K562 (cell line): Measurements from ENCODE around the gene PKLR. TPM values are rescaled to one million over a fixed set of nuclear protein-coding genes. Genes with fewer than 3 reads are reported as not detected.

Experiments
- ATF3 ChIP-seq, 2 experiments: fragments of 450-650 bp in 1 of 2; sonication (generic) in 1 of 2; formaldehyde crosslinking in 1 of 2; IDR thresholded peaks in 1 of 2; conservative IDR thresholded peaks in 1 of 2; 2 replicates each; pipeline versions ENCODE4 v1.6.1 to v1.8.1; 2016 to 2023; ENCODE audit warnings: mild to moderate bottlenecking in 2 of 2, moderate library complexity in 2 of 2, inconsistent platforms in 1 of 2, missing genetic modification reagents in 1 of 2
- BRF2 ChIP-seq: IDR thresholded peaks from 3 replicates; pipeline ENCODE4 v1.6.1; 2011; ENCODE audit warnings: borderline replicate concordance, mild to moderate bottlenecking; ENCODE audit not compliant: insufficient read length, insufficient read depth
- CREB1 ChIP-seq, 2 experiments: sonication (generic) in 1 of 2; formaldehyde crosslinking in 1 of 2; IDR thresholded peaks; 2 replicates each; pipeline versions ENCODE4 v1.6.1 to v1.8.0; 2012 to 2022; ENCODE audit warnings: inconsistent platforms in 1 of 2, mild to moderate bottlenecking in 1 of 2, missing genetic modification reagents in 1 of 2, moderate library complexity in 1 of 2
- KLF13 ChIP-seq: fragments of 450-650 bp; IDR thresholded peaks from 2 replicates; pipeline ENCODE4 v1.6.1; 2016; ENCODE audit warnings: missing genetic modification characterization, low read depth, mild to moderate bottlenecking, missing compliant biosample characterization, moderate library complexity, borderline replicate concordance
- MXD1 ChIP-seq: fragments of 250-450 bp; sonication (Bioruptor Pico); IDR thresholded peaks from 2 replicates; pipeline ENCODE4 v1.8.0; 2021; ENCODE audit warnings: borderline replicate concordance, mild to moderate bottlenecking, moderate library complexity; ENCODE audit not compliant: poor library complexity, severe bottlenecking
- NFIX ChIP-seq: fragments of 250-450 bp; sonication (Bioruptor Pico); IDR thresholded peaks from 2 replicates; pipeline ENCODE4 v1.4.0; 2020; ENCODE audit warnings: low read depth, mild to moderate bottlenecking, moderate library complexity
- POLR2AphosphoS5 ChIP-seq: IDR thresholded peaks from 2 replicates; pipeline ENCODE4 v1.6.1; 2011; ENCODE audit warnings: mild to moderate bottlenecking, low read depth, low read length, moderate library complexity; ENCODE audit not compliant: control insufficient read depth, insufficient read depth
- POLR3A ChIP-seq: IDR thresholded peaks from 2 replicates; pipeline ENCODE4 v1.6.1; 2011; ENCODE audit warnings: borderline replicate concordance, mild to moderate bottlenecking, moderate library complexity; ENCODE audit not compliant: insufficient read length, insufficient read depth; ENCODE audit errors: extremely low read depth
- RBBP5 ChIP-seq: fragments of 200-600 bp; sonication (generic); IDR thresholded peaks from 2 replicates; pipeline ENCODE4 v1.6.1; 2012; ENCODE audit warnings: borderline replicate concordance, mild to moderate bottlenecking, low read length, control low read depth, inconsistent platforms; ENCODE audit not compliant: insufficient read depth, poor library complexity, severe bottlenecking
- SP2 ChIP-seq: IDR thresholded peaks from 2 replicates; pipeline ENCODE4 v1.6.1; 2011; ENCODE audit warnings: mild to moderate bottlenecking, low read depth, low read length, moderate library complexity; ENCODE audit not compliant: poor library complexity, severe bottlenecking; ENCODE audit errors: extremely low read depth
- STAG1 ChIP-seq: sonication (generic); formaldehyde crosslinking; IDR thresholded peaks from 2 replicates; pipeline ENCODE4 v1.5.0; 2020; ENCODE audit warnings: missing genetic modification reagents, borderline replicate concordance
- ZBTB11 ChIP-seq, 3 experiments: fragments of 200-800 bp in 1 of 3; fragments of 250-450 bp in 1 of 3; fragments of 450-650 bp in 1 of 3; sonication (Bioruptor Pico) in 1 of 3; sonication (Bioruptor generic) in 1 of 3; formaldehyde crosslinking in 1 of 3; IDR thresholded peaks; 2 replicates each; pipeline versions ENCODE4 v1.6.1 to v1.8.0; 2016 to 2022; ENCODE audit warnings: mild to moderate bottlenecking in 2 of 3, missing genetic modification characterization in 2 of 3, missing compliant biosample characterization in 1 of 3, moderate library complexity in 1 of 3
- ZNF134 ChIP-seq: fragments of 250-450 bp; sonication (Bioruptor Pico); conservative IDR thresholded peaks from 2 replicates; pipeline ENCODE4 v1.4.0; 2020
- polyA plus RNA-seq, 8 experiments: library from polyadenylated mRNA; depleted of rRNA in 4 of 8; stranded (reverse) in 5 of 8; unstranded in 3 of 8; fragments of >200 nt; fragmentation: Nextera tagmentation in 2 of 8; fragmentation: Illumina TruSeq in 1 of 8; extraction: Ambion mirVana in 2 of 8; extraction: Trizol in 1 of 8; gene quantifications; 2 replicates each; pipeline versions ENCODE4 v1.2.1 to v1.2.3, GENCODE V29; 2011 to 2014; ENCODE audit warnings: inconsistent platforms in 1 of 8, missing spikeins in 1 of 8
- total RNA-seq, 7 experiments: library from RNA; depleted of rRNA in 6 of 7; stranded (reverse); fragments of >200 nt in 6 of 7; fragmentation: Illumina TruSeq in 2 of 7; extraction: Trizol in 2 of 7; gene quantifications; 2 replicates each; pipeline versions ENCODE4 v1.2.1 to v1.2.3, GENCODE V29; 2011 to 2021; ENCODE audit warnings: low replicate concordance in 1 of 7

The PKLR gene
- total and polyA plus RNA-seq, 9 of the 15 experiments (the other 6 are each of a cell fraction or from before 2014, with no cell fraction given): 10.7 to 78.4 (median 38.2) TPM

- TF ChIP-seq MXD1 (CRISPR knock-in tag) (no peak), SP2 (no peak), KLF13 (tag) (no peak), POLR2AphosphoS5 (no peak), ZNF134 (CRISPR knock-in tag) (no peak), POLR3A (no peak), STAG1 (CRISPR knock-in tag) (no peak), BRF2 (no peak), RBBP5 (no peak), ATF3 (IDR thresholded peaks at IDR 0.05) (no peak), ATF3 (CRISPR knock-in tag; conservative IDR thresholded peaks at IDR 0.05) (0 out of 2 replicates have a peak, but pooled peaks have one; percentile 23), NFIX (CRISPR knock-in tag) (no peak), ZBTB11 (CRISPR knock-in tag; IDR thresholded peaks at IDR 0.05) (peak in 1 of 3 experiments; percentile 46; a peak in 1 of 6 replicates), CREB1 (IDR thresholded peaks at IDR 0.05) (no peak), CREB1 (CRISPR knock-in tag; IDR thresholded peaks at IDR 0.05) (no peak)
Observed at GRCh38 chr1:155261493-155261851, 39.8 kb downstream of the PKLR start (continued).
